Spleen (tissue), 7 donors: ENCODE data around the gene MGAT5.

Experiments
- POLR2A ChIP-seq, 3 donors: fragments of 450-650 bp; IDR thresholded peaks; one replicate each; pipeline ENCODE4 v1.5.1; 2017; ENCODE audit warnings: antibody characterized with exemption in 3 of 3, mild to moderate bottlenecking in 1 of 3
- POLR2AphosphoS5 ChIP-seq, 3 donors: sonication (generic); formaldehyde crosslinking; IDR thresholded peaks; one replicate each; pipeline ENCODE4 v1.5.1; 2017; ENCODE audit warnings: antibody characterized with exemption in 3 of 3
- TF ChIP-seq, protein P1 (sequence below), 11 experiments: fragments of 200-600 bp in 7 of 11; fragments of 450-650 bp in 4 of 11; sonication (generic) in 4 of 11; IDR thresholded peaks in 8 of 11; conservative IDR thresholded peaks in 3 of 11; 1 replicate in 7 of 11; 2 replicates in 4 of 11; pipeline versions ENCODE4 v1.4.0 to v1.8.0; 2016 to 2021; ENCODE audit warnings: antibody characterized with exemption in 11 of 11, inconsistent platforms in 4 of 11, mild to moderate bottlenecking in 1 of 11
- donor health status: DM: no; HTN: no; CAD: no; lungs with moderate emphysema.
- donor health status: DM: no; HTN: no; CAD: no.
- donor health status: DM: no; HTN: no; CAD: no.

DNA sequence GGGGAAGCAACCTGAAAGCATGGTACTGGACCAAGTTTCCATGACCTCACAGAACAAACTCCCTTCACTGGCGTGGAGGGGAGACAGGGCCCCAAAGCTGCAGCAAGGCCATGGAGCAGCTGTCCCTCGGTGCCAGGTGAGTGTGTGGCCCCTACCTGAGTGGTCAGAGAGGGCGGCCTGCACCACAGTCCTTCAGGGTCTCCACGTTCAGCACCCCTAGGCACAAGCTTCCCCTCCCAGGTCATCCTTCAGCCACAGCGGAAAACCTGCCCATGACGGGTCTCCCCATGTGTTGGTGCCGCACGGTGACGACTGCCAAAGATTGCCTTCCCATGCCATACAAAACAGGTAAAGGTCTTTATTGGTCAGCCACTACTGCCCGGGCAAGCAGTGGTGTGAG lies 201.6 kb downstream of the MGAT5 start:
- no peak for TF ChIP-seq POLR2A (IDR thresholded peaks at IDR 0.05)
- TF ChIP-seq, protein P1, sequence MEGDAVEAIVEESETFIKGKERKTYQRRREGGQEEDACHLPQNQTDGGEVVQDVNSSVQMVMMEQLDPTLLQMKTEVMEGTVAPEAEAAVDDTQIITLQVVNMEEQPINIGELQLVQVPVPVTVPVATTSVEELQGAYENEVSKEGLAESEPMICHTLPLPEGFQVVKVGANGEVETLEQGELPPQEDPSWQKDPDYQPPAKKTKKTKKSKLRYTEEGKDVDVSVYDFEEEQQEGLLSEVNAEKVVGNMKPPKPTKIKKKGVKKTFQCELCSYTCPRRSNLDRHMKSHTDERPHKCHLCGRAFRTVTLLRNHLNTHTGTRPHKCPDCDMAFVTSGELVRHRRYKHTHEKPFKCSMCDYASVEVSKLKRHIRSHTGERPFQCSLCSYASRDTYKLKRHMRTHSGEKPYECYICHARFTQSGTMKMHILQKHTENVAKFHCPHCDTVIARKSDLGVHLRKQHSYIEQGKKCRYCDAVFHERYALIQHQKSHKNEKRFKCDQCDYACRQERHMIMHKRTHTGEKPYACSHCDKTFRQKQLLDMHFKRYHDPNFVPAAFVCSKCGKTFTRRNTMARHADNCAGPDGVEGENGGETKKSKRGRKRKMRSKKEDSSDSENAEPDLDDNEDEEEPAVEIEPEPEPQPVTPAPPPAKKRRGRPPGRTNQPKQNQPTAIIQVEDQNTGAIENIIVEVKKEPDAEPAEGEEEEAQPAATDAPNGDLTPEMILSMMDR (IDR thresholded peaks at IDR 0.05 in 8 of 11, conservative IDR thresholded peaks at IDR 0.05 in 3 of 11), result no peak
- peak in 2 of 3 donors; percentile 26 to 50 for TF ChIP-seq POLR2AphosphoS5 (IDR thresholded peaks at IDR 0.05)
